Muscle of back (tissue), 13 donors: ENCODE results near the gene SPATA13. TPM values are rescaled to one million over a fixed set of nuclear protein-coding genes. Genes with fewer than 3 reads are reported as not detected.
A peak's percentile ranks its signal among the peaks of the same experiment; 100 is the strongest.
"Not testable (repeated sequence)": the region's sequence is repeated elsewhere in the genome, so short reads cannot be mapped to it uniquely, and the experiment has no call there.

Experiments used
- DNase-seq, 3 donors: peaks; one replicate each; pipeline versions ENCODE4 v3.0.0 to v3.0.0-alpha.2; 2013
- long read RNA-seq, 9 donors: transcript quantifications; one replicate each; lab custom pipeline, GENCODE V29; 2026
- polyA plus RNA-seq, 10 donors: library from polyadenylated mRNA; unstranded; fragments of 120-200 nt; gene quantifications; one replicate each; pipeline ENCODE4 v1.2.1, GENCODE V29; 2013; ENCODE audit not compliant: insufficient read length in 10 of 10

The SPATA13 gene
- 1 to 10 TPM; 3.0 to 6.0 (median 4.3) TPM for polyA plus RNA-seq
- long read RNA-seq, donor 1, partial matches to known transcripts, result 0 of 1 reads
- long read RNA-seq, donor 1, other reads (novel, unspliced or antisense), result 0 of 1 reads
- long read RNA-seq, donor 2, result 0 reads
- long read RNA-seq, donor 3, result 0 reads
- long read RNA-seq, donor 4, result 0 reads
- long read RNA-seq, donor 5, partial matches to known transcripts, result 0 of 1 reads
- long read RNA-seq, donor 5, other reads (novel, unspliced or antisense), result 0 of 1 reads
- long read RNA-seq, donor 6, result 0 reads
- long read RNA-seq, donor 7, result 0 reads
- long read RNA-seq, donor 8, result 0 reads
- long read RNA-seq, donor 9, result 0 reads

GRCh38 chr13:24160458-24161009, at the start of gene SPATA13:
SPATA13 (plus strand) TSS chr13:24160720; CDS start chr13:24222930, 62,210 bp downstream.
- peak; percentile 76 to 84 (median 82) for DNase-seq

- no peak for DNase-seq
These were observed 47.7 kb upstream of the SPATA13 start for GRCh38 chr13:24112791-24113190.

GRCh38 chr13:24115671-24116070, 44.8 kb upstream of the SPATA13 start:
- no peak for DNase-seq

GRCh38 chr13:24116131-24116530, 44.4 kb upstream of the SPATA13 start:
- DNase-seq, result peak in 2 of 3 donors; percentile 12 to 15

GRCh38 chr13:24118576-24118975, 41.9 kb upstream of the SPATA13 start:
- no peak for DNase-seq

GRCh38 chr13:24119626-24120508, 40.7 kb upstream of the SPATA13 start:
- no peak for DNase-seq

GRCh38 chr13:24122045-24122444, 38.5 kb upstream of the SPATA13 start:
- DNase-seq, result not testable (repeated sequence)

GRCh38 chr13:24122569-24122968, 38.0 kb upstream of the SPATA13 start:
- DNase-seq, result no peak

- no peak for DNase-seq
These were observed 36.8 kb upstream of the SPATA13 start for GRCh38 chr13:24123761-24124160.

GRCh38 chr13:24124789-24125476, 35.6 kb upstream of the SPATA13 start:
- DNase-seq, result no peak

GRCh38 chr13:24127116-24127631, 33.3 kb upstream of the SPATA13 start:
- DNase-seq, result no peak

GRCh38 chr13:24128112-24128511, 32.4 kb upstream of the SPATA13 start:
- DNase-seq, result no peak

- no peak for DNase-seq
These were observed 31.6 kb upstream of the SPATA13 start for GRCh38 chr13:24128962-24129361.

GRCh38 chr13:24129914-24130774, 30.4 kb upstream of the SPATA13 start:
- no peak for DNase-seq

- DNase-seq, result no peak
These were observed 28.8 kb upstream of the SPATA13 start for GRCh38 chr13:24131749-24132148.

- DNase-seq, result no peak
These were observed 27.3 kb upstream of the SPATA13 start for GRCh38 chr13:24133021-24133795.

GRCh38 chr13:24134231-24134630, 26.3 kb upstream of the SPATA13 start:
- DNase-seq, result peak in 1 of 3 donors; percentile 15

GRCh38 chr13:24134757-24135156, 25.8 kb upstream of the SPATA13 start:
- no peak for DNase-seq

GRCh38 chr13:24135674-24136300, 24.7 kb upstream of the SPATA13 start:
- no peak for DNase-seq
